ENCODE measurements around the gene MMEL1. TPM values are rescaled to one million over a fixed set of nuclear protein-coding genes. Genes with fewer than 3 reads are reported as not detected.
"Not testable (repeated sequence)": the region's sequence is repeated elsewhere in the genome, so short reads cannot be mapped to it uniquely, and the experiment has no call there.

The MMEL1 gene
- total RNA-seq, 1 experiment from 2014 or later = not detected

DNA sequence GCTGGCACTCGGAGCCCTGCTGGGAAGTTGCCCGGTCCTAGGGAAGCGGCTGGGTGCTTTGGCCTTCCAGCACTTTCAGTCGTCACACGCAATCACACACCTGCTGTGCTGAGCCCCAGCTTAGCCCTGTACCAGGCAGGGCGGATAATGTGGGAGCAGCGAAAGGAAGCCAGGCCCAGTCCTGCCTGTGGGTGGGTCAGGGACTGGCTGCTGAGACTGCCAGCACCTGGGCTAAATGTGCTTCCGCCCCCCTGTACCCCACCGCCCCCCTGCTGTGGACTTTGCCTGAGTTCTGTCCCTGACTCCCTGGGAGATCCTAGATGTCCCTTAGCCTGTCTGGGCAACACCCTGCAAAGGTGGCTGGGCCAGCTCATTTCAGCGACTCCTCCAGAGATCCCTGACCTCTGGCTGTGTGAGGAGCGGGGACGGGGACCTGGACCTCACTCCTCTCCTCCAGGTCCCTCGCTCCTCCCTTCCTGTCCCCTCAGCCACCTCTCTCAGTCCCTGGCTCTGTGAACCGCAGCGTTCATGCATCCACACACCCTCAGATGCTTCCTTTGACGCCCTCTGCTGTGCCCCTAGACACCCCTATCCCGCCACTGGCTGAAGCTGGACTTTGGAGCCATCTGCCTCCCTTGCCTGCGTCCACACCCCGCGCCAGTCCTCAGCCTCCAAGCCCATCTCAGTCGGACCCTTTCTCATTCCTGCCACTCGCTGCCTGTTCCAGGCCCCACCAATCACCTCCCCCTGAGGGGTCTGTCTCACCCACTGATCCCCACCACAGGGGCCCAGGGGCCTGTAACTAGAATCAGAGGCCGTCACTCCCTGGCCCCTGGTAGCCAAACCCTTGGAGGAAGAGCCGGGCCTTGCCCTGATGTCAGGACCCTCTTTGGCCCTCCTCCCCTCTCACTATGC is 1.4 kb downstream of the MMEL1 start:
- in situ Hi-C loops (cut with HindIII; ENCODE audit: low pct_unique_long_range_greater_than_20kb, low sequenced_read_pairs) = no loop called here
- DNase-seq (ENCODE audit: low read depth) = no peak

DNA sequence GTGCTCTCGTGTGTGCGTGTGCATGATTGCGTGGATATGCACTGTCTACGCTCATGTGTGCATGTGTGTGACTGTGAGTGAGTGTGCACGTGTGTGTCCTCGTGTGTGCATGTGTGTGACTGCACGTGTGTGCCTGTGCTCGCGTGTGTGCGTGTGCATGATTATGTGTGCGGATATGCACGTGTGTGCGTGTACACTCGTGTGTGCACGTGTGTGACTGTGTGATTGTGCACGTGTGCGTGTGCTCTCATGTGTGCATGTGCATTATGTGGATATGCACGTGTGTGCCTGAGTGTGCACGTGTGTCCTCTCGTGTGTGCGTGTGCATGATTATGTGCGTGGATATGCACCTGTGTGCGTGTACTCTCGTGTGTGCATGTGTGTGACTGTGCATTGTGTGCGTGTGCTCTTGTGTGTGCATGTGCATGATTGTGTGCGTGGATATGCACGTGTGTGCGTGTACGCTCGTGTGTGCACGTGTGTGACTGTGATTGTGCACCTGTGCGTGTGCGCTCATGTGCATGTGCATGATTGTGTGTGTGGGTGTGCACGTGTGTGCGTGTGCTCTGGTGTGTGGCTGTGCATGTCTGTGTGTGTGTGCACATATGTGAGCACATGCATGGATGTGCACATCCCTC is 2.2 kb downstream of the MMEL1 start:
- in situ Hi-C loops (cut with HindIII; ENCODE audit: low pct_unique_long_range_greater_than_20kb, low sequenced_read_pairs) = no loop called here
- DNase-seq (ENCODE audit: low read depth) = no peak

DNA sequence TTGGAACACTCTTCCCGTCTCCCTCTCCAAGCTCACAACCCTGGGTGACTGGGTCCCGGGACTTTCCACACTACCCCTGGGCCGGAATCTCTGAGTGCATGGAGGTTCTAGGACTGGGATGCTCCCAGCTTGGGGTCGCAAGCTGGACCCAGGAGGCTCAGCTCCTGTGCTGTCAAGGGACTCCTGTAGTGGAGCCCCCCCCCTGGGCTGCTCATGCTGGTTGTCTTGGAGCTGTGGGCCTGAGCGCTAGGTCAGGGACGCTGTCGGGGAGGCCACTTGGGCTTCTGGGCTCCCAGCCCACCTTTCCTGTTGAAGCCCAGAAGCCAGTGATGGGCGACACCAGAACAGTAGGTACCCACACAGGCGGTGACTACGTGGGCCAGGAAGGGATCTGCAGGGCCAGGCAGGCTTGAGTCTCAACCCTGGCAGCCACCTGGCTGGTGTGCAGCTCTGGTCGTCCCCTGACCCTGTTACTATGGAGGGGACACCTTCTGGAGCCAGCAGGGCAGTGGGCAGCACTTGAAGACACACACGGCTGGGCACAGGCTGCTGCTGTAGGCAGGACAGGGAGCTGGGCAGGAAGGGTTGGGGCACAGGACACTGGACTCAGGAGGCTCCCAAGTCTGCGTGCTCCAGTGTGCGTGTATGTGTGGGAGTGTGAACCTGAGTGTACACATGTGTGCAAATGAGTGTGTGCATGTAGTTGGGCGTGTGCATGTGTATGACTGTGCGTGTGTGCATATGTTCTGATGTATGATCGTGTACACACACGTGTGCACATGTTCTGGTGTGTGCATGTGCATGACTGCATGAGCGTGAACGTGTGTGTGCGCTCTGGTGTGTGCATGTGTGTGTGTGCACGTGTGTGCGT is 3.0 kb downstream of the MMEL1 start:
- no peak for DNase-seq (ENCODE audit: low read depth)
- in situ Hi-C loops (cut with HindIII; ENCODE audit: low pct_unique_long_range_greater_than_20kb, low sequenced_read_pairs) = no loop called here

DNA sequence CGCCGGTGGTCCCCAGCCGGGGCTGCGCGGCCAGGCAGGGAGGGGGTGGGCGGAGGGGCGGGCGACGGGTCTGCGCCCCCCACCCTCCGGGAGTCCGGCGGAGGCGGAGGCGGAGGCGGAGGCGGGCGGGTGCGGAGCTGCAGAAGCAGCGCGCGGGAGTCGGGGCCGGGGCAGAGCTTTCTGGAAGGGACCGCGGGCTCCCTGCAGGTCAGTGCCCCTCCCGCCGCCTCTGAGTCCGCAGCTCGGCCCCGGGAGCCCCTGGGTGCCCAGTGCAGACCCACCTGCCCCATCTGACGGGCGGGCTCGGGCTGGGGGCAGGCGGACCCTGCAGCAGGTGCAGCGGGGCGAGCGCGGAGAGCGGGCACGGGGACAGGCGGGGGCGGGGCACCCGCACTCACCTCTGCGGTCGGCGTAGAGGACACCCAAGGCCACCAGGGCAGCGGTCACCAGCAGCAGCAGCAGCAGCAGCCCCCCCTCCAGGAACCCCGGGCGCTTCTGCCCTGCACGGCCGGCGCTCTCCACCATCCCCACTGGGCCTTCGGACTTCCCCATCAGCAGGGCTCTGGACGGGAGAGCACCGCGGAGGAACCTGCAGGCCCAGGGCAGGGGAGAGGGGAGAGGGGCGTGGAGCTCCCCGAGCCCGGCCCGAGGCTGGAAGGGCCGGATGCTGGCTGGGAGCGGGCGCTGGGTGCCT is 3.7 kb downstream of the MMEL1 start:
- in situ Hi-C loops (cut with HindIII; ENCODE audit: low pct_unique_long_range_greater_than_20kb, low sequenced_read_pairs) = no loop called here
- DNase-seq (ENCODE audit: low read depth) = no peak

DNA sequence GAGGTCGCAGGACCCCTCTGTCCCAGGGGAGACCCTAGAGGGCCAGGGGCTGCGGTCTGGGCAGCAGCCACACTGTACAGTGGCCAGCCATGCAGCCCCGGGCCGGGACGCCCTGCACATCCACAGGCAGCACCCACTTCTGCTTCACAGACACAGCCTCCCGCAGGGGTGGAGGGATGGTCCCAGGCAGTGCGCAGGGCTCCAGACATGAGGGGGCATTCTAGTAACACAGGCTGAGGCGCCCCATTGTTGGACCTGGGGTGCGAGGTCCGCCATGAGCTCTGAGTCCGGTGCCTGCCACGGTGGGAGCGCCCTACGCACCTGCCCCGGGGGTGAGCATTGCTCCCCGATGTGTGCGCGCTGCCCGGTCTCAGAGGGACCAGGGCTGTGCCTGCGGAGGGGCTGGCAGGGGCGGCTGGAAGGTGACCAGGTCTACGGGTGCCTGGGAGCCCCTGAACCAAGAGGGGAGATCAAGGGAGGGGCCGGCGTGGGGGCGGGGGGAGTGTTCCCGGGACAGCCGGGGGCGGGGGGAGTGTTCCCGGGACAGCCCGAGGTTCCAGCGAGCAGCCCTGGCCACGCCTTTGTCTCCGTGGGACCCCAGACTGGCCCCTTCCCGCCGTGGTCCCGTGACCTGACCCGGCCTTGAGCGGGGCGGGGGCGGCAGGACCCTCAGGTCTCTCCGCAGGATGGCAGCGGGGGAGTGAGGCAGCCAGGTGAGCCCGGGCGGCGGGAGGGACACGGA is 4.5 kb downstream of the MMEL1 start:
- no peak for DNase-seq (ENCODE audit: low read depth)
- in situ Hi-C loops (cut with HindIII; ENCODE audit: low pct_unique_long_range_greater_than_20kb, low sequenced_read_pairs) = no loop called here

DNA sequence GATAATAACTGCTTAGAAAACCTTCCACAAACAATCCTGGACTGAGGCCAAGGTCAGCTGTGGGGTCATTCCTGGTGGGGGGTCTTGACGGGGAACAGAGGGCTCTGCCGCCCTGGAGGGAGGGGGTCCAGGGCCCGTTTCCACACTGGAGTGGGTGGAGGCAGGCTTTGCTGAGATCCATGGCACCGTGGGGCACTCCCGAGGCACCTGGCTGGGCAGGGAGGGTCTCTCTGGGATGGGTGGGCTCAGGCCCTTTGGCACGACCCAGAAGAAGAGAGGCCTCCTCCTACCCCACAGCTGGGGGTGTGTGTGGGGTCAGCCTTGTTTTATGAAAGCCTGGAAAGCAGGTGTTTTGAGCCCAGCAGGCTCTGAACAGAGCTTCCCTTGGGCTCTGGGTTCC is 5.1 kb downstream of the MMEL1 start:
- no peak for DNase-seq (ENCODE audit: low read depth)
- in situ Hi-C loops (cut with HindIII; ENCODE audit: low pct_unique_long_range_greater_than_20kb, low sequenced_read_pairs) = no loop called here

DNA sequence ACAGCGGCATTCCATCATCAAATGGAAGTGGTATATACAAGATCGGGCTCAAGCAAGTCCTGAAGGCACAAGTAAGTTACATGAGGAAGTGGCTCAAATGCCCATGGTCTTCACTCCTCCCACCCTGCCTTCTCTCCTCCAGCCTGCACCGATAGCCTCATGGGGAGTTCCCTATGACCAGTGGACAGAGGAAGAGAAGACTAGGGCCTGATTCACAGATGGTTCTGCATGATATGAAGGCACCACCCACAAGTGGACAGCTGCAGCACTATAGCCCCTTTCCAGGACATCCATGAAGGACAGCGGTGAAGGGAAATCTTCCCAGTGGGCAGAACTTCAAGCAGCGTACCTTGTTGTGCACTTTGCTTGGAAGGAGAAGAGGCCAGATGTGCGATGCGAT is 7.1 kb downstream of the MMEL1 start:
- in situ Hi-C loops (cut with HindIII; ENCODE audit: low pct_unique_long_range_greater_than_20kb, low sequenced_read_pairs); DNase-seq (ENCODE audit: low read depth): not testable (repeated sequence)

DNA sequence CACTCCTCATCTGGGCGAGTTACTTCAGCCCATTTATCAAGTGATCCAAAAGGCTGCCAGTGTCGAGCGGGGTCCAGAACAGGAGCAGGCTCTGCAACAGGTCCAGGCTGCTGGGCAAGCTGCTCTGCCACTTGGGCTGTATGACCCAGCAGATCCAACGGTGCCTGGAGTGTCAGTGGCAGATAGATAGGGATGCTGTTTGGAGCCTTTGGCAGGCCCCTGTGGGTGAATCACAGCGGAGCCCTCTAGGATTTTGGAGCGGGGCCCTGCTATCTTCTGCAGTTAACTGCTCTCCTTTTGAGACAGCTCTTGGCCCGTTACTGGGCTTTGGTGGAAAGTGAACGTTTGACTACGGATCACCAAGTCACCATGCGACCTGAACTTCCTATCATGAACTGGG is 7.5 kb downstream of the MMEL1 start:
- in situ Hi-C loops (cut with HindIII; ENCODE audit: low pct_unique_long_range_greater_than_20kb, low sequenced_read_pairs) = no loop called here
- no peak for DNase-seq (ENCODE audit: low read depth)

DNA sequence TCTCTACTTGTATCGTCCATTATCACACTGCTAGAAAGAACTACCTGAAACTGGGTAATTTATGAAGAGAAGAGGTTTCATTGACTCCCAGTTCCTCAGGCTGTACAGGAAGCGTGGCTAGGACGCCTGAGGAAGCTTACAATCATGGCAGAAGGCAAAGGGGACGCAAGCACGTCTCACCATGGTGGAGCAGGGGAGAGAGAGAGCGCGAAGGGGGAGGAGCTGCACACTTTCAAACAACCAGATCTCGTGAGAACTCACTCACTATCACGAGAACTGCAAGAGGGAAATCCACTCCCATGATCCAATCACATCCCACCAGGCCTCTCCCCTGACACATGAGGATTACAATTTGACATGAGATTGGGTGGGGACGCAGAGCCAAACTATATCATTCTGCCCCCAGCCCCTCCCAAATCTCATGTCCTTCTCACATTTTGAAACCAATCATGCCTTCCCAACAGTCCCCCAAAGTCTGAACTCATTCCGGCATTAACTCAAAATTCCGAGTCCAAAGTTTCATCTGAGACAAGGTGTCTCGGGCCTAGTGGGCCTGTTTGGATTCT is 8.0 kb downstream of the MMEL1 start:
- in situ Hi-C loops (cut with HindIII; ENCODE audit: low pct_unique_long_range_greater_than_20kb, low sequenced_read_pairs) = no loop called here
- no peak for DNase-seq (ENCODE audit: low read depth)

DNA sequence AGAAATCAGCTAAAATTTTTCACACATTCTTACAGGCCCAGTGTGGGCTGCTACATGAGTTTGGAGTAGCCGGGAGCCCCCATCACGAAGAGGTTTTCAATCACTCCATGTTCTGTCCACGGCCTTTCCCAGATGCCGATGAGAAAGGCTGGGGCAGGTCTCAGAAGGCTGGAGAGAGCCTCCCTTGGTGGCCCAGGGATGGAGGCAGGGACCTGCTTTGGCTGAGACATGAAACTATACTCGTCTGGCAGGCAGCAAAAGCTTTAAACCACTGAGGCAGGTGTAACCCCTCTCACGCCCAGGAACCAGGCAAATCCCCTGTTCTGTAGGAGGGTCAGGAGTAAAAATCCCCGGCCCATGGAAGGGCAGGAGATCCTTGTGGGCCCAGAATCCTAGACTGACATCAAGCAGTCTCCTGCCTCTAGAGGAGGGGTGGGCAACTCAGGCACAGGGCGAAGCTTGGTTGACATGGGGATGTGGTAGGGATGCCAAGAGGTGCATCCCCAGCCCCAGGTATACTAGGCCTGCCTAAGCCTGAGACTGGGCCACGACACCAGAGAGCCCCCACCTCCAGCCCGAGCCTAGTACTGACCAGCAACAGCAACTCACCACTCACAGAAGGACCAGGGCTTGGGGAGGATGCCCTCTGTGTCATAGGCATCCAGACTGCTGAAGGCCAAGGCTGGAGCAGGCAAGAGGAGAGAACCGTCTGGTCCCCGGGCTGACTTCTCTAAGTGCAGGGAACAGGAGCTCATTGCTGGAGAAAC is 9.1 kb downstream of the MMEL1 start:
- DNase-seq (ENCODE audit: low read depth) = no peak
- in situ Hi-C loops (cut with HindIII; ENCODE audit: low pct_unique_long_range_greater_than_20kb, low sequenced_read_pairs) = no loop called here

DNA sequence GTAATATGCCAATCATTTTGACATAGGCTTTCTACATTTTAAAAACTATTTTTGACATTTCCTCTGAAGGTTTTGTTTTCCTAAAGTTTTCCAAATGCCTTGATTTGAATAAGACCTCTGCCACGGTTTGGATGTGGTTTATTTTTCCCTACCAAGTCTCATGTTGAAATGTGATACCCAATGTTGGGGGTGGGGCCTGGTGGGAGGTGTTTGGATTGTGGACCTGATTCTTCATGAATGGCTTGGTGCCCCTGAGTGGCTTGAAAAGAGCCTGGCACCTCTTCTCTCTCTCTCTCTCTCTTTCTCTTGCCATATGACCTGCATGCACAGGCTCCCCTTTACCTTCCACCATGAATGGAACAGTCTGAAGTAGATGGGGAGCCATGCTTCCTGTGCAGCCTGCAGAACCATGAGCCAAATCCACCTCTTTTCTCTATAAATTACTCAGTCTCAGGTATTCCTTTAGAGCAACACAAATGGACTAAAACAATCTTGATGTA is 14.8 kb downstream of the MMEL1 start:
- DNase-seq (ENCODE audit: low read depth) = no peak
- in situ Hi-C loops (cut with HindIII; ENCODE audit: low pct_unique_long_range_greater_than_20kb, low sequenced_read_pairs) = no loop called here

DNA sequence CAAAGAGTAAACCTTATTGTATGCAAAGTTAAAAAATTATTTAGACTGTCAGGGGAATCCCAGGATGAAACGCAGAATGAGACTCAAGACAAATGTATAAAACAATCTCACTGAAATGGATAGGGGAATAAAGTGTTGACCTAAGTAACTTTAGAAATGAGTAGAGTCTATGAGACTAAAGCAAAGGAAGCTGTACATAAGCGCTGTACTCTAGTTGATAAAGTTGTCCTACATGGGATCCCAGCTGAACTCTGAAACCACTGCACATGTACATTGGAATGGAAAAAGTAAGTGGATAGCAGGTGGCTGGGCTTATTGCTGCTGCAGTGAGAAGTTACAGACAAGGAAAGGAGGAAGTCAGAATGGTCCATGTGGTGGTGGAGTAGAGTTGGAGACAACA is 18.7 kb downstream of the MMEL1 start:
- in situ Hi-C loops (cut with HindIII; ENCODE audit: low pct_unique_long_range_greater_than_20kb, low sequenced_read_pairs) = no loop called here
- DNase-seq (ENCODE audit: low read depth) = no peak

DNA sequence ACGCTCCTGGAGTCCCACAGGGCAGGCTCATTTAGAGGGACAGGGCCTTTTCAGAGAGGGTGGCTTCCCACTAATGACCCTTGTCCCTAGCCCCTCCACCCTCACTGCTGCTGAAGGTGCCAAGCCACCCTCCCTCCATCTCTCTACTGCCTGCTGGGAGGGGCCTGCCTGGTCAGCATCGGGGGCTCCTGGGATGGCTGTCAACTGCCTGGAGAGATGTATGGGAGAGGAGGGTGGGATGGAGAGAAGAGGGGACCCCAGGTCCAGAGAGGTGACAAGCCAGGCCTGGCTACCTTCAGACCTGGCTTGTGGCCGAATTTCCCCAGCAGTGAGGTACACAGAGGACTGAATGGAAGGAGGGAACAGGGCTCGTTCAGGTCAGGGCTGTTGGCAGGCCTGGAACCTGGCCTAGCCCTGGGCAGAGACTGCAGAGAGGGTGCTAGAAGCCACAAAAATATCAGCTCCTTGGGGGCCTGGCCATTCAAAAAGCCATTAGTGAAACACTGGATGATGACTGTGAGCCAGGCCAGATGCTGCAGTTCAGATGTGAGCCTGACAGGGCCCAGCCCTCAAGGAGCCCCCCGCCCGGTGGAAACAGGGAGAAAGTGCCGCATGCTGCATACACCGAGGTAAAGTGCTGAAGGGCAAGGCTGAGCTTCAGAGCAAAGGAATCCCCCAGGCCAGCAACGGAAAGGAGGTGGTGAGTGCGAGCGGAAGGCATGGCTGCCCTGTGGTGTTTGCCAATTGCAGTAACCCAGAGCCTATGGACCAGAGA is 20.0 kb downstream of the MMEL1 start:
- DNase-seq (ENCODE audit: low read depth) = no peak
- in situ Hi-C loops (cut with HindIII; ENCODE audit: low pct_unique_long_range_greater_than_20kb, low sequenced_read_pairs) = no loop called here

DNA sequence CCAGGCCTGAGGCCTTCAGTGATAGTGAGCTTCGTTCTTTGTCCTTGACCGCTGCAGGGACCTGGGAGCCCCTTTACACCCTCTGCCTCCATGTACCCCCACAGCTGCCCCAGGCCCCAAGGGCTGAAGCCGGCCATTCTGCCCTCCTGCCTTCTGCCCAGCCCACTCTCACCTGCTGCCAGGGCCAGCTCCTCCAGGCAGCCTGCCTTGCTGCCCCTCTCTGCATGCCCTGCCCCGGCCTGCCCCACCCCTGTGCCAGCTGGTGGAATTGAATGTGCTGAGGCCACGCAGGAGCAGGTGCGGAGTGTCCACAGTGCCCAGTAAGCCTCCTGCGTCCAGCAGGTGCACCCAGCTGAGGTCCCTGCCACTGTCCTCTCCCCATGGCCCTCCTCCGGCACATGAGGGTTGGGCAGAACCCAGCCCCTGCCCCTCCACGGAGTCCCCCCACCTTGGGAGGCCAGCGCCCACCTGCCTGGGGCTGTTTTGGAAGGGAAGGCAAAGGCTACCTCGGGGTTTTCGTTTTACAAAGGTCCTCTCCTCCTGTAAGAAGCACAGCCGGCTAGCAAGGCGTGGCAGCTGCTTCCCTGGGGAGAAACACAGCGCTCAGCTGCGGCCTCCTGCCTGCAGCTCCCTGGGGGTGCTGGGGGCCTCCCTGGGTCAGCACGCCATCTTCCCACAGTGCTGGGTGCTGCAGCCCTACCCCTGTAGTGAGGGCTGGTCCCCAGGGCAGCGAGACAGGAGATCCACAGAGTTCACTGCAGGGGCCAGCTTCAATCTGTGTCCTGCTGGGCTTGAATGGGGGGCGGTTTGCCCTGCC is 21.0 kb downstream of the MMEL1 start:
- in situ Hi-C loops (cut with HindIII; ENCODE audit: low pct_unique_long_range_greater_than_20kb, low sequenced_read_pairs) = no loop called here
- DNase-seq (ENCODE audit: low read depth) = no peak

DNA sequence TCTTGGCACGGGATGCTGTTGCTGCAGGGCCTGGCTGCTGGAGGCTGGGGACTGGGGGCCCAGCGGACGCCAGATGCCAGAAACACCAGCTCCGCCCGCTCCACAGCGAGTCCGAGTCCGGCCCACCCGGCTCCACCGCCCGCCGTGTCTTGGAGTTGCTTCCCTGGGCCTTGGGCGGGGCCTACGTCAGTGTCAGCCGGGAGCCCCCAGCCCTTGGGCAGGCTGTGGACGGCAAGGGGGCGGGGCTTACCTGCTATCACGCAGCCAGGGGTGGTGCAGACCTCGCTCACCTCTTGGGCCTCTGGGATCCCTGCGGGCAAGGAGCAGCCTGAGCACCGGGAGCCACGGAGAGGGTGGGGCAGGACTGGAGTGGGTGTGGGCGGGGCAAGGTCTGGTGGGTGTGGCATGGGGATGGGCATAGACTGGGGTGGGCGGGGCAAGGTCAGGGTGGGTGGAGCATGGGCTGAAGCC is 21.8 kb downstream of the MMEL1 start:
- DNase-seq (ENCODE audit: low read depth) = no peak
- in situ Hi-C loops (cut with HindIII; ENCODE audit: low pct_unique_long_range_greater_than_20kb, low sequenced_read_pairs) = no loop called here
